ENCODE measurements around the gene TNFRSF18.

DNA sequence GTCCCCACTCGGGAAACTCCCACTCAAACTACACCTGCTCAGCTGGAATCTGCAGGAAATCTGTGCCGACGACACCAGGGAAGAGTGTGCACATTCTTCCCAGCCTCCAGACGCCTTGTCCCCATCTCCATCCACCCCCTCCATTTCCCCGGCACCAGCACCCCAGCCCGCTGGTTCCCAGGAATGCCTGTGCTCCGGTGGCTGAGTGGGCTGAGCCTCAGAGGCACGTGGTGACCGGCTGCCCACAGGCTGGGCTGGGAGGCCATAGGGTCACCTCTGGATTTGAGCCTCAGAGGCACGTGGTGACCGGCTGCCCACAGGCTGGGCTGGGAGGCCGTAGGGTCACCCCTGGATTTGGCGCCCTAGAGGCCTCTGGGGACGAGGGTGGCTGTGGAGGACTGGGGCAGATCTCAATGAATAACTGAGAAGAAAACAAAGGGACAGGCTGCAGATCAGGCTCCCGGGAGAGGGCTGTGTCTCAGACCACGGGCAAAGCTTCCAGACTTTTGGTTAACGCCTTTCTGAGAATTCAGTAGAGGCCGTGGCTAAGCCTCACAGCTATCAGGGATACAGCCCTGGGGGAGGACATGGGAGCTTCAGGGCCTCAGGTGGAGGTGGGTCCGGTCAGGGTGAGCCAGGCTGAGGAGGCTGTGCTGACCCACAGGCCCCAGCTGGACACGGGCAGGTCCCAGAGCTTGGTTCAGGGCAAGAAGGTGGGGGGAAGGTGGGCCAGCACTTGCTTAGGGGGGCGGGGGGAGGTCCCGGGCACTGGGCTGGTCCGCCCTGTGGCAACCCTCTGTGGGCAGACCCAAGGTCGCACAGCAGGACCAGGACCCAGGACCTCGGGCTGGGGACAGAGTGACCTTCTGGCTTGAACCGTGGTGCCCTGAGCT, 50.0 kb downstream of the TNFRSF18 start:
- TF ChIP-seq, protein P1, sequence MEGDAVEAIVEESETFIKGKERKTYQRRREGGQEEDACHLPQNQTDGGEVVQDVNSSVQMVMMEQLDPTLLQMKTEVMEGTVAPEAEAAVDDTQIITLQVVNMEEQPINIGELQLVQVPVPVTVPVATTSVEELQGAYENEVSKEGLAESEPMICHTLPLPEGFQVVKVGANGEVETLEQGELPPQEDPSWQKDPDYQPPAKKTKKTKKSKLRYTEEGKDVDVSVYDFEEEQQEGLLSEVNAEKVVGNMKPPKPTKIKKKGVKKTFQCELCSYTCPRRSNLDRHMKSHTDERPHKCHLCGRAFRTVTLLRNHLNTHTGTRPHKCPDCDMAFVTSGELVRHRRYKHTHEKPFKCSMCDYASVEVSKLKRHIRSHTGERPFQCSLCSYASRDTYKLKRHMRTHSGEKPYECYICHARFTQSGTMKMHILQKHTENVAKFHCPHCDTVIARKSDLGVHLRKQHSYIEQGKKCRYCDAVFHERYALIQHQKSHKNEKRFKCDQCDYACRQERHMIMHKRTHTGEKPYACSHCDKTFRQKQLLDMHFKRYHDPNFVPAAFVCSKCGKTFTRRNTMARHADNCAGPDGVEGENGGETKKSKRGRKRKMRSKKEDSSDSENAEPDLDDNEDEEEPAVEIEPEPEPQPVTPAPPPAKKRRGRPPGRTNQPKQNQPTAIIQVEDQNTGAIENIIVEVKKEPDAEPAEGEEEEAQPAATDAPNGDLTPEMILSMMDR (IDR thresholded peaks at IDR 0.05; ENCODE audit: poor library complexity): no peak
- no peak for TF ChIP-seq EZH2phosphoT487 (IDR thresholded peaks at IDR 0.05; ENCODE audit: low read depth, severe bottlenecking, unreplicated experiment)
- TF ChIP-seq EZH2 (IDR thresholded peaks at IDR 0.05; ENCODE audit: borderline replicate concordance): no peak

Measured in hepatocyte (in vitro differentiated cells).